Thymus (tissue), 11 donors: ENCODE measurements around the gene NKAIN2. TPM values are rescaled to one million over a fixed set of nuclear protein-coding genes. Genes with fewer than 3 reads are reported as not detected.

Experiments
- DNase-seq, 9 donors: peaks; one replicate each; pipeline ENCODE4 v3.0.0-alpha.2; 2013; ENCODE audit warnings: low spot score in 9 of 9, low read depth in 6 of 9, missing footprints in 1 of 9
- H3K27ac ChIP-seq, 2 donors: one replicate each; pipeline ENCODE4 v1.5.1; 2013; ENCODE audit warnings: control low read depth in 1 of 2, low read depth in 1 of 2, low read length in 1 of 2, mild to moderate bottlenecking in 1 of 2, moderate library complexity in 1 of 2
- H3K27me3 ChIP-seq, 2 donors: one replicate each; pipeline ENCODE4 v1.5.1; 2013; ENCODE audit warnings: low read length in 1 of 2; ENCODE audit not compliant: control insufficient read depth in 2 of 2, insufficient read depth in 1 of 2
- H3K36me3 ChIP-seq, 2 donors: one replicate each; pipeline ENCODE4 v1.5.1; 2013; ENCODE audit warnings: low read length in 1 of 2, mild to moderate bottlenecking in 1 of 2, moderate library complexity in 1 of 2; ENCODE audit not compliant: control insufficient read depth in 2 of 2, insufficient read depth in 2 of 2
- H3K4me1 ChIP-seq, 2 donors: one replicate each; pipeline ENCODE4 v1.5.1; 2013; ENCODE audit warnings: low read length in 2 of 2; ENCODE audit not compliant: control insufficient read depth in 2 of 2, insufficient read depth in 2 of 2
- H3K4me3 ChIP-seq, 2 donors: one replicate each; pipeline ENCODE4 v1.5.1; 2013; ENCODE audit warnings: low read length in 2 of 2, control low read depth in 1 of 2, mild to moderate bottlenecking in 1 of 2
- H3K9me3 ChIP-seq, 2 donors: one replicate each; pipeline ENCODE4 v1.5.1; 2013; ENCODE audit warnings: low read length in 1 of 2, mild to moderate bottlenecking in 1 of 2; ENCODE audit not compliant: control insufficient read depth in 2 of 2, insufficient read depth in 1 of 2
- WGBS: extraction: QIAGEN DNeasy Blood & Tissue Kit; methylation state at CpG from one replicate; pipeline ENCODE4 v1.1.7; 2013; 5-methylcytosine and 5-hydroxymethylcytosine counted together
- polyA plus RNA-seq: library from polyadenylated mRNA; stranded (reverse); fragments of 200-250 nt; gene quantifications from one replicate; pipeline ENCODE4 v1.2.3, GENCODE V29; 2013
- total RNA-seq: library from RNA; stranded (reverse); fragments of 120-200 nt; gene quantifications from one replicate; pipeline ENCODE4 v1.2.4, GENCODE V29; 2013
- donor health status: healthy.

The NKAIN2 gene
- total and polyA plus RNA-seq, 2 donors: 1.2 to 2.4 TPM

- no peaks in the 10 kb centered on the region for H3K27me3 ChIP-seq
- WGBS: 81% methylated on average over 1 of the region's 1 CpG
- no peak overlapping the region for H3K27ac ChIP-seq
- H3K4me3 ChIP-seq: no peak overlapping the region
- peaks cover 0 to 7% of the 10 kb centered on the region in 2 donors for H3K9me3 ChIP-seq
- no peaks in the 10 kb centered on the region for H3K36me3 ChIP-seq
- no peak for DNase-seq
- no peaks in the 10 kb centered on the region for H3K4me1 ChIP-seq
Observed at GRCh38 chr6:124573953-124574352, 770.3 kb downstream of the NKAIN2 start.

- H3K36me3 ChIP-seq: no peaks in the 10 kb centered on the region
- 98% methylated on average over 2 of the region's 2 CpGs for WGBS
- no peaks in the 10 kb centered on the region for H3K4me1 ChIP-seq
- H3K4me3 ChIP-seq: no peak overlapping the region
- H3K9me3 ChIP-seq: no peaks in the 10 kb centered on the region
- H3K27ac ChIP-seq: no peak overlapping the region
- H3K27me3 ChIP-seq: no peaks in the 10 kb centered on the region
- no peak for DNase-seq
Observed at GRCh38 chr6:124577734-124578281, 774.1 kb downstream of the NKAIN2 start.

GRCh38 chr6:124590001-124590400 lies 786.3 kb downstream of the NKAIN2 start:
- DNase-seq: no peak
- no peaks in the 10 kb centered on the region for H3K4me1 ChIP-seq
- 46% methylated on average over 2 of the region's 2 CpGs for WGBS
- H3K27ac ChIP-seq: no peak overlapping the region
- no peaks in the 10 kb centered on the region for H3K27me3 ChIP-seq
- H3K4me3 ChIP-seq: no peak overlapping the region
- no peaks in the 10 kb centered on the region for H3K36me3 ChIP-seq
- H3K9me3 ChIP-seq: no peaks in the 10 kb centered on the region

- Histone ChIP-seq H3K36me3 (no peaks in the 10 kb centered on the region), H3K4me3 (no peak overlapping the region), H3K4me1 (no peaks in the 10 kb centered on the region), H3K27me3 (no peaks in the 10 kb centered on the region), H3K27ac (no peak overlapping the region), H3K9me3 (no peaks in the 10 kb centered on the region)
- no peak for DNase-seq
- WGBS: 90% methylated on average over 1 of the region's 1 CpG
Observed at GRCh38 chr6:124599656-124600055, 796.0 kb downstream of the NKAIN2 start.

- H3K27ac ChIP-seq: no peak overlapping the region
- no peaks in the 10 kb centered on the region for H3K36me3 ChIP-seq
- no peak overlapping the region for H3K4me3 ChIP-seq
- no peaks in the 10 kb centered on the region for H3K4me1 ChIP-seq
- H3K27me3 ChIP-seq: no peaks in the 10 kb centered on the region
- 63% methylated on average over 3 of the region's 3 CpGs for WGBS
- no peak for DNase-seq
- H3K9me3 ChIP-seq: no peaks in the 10 kb centered on the region
Observed at GRCh38 chr6:124604719-124605118, 801.1 kb downstream of the NKAIN2 start.

- Histone ChIP-seq H3K27me3 (no peaks in the 10 kb centered on the region), H3K27ac (no peak overlapping the region), H3K9me3 (no peaks in the 10 kb centered on the region), H3K4me1 (no peaks in the 10 kb centered on the region), H3K36me3 (no peaks in the 10 kb centered on the region), H3K4me3 (no peak overlapping the region)
- no peak for DNase-seq
Observed at GRCh38 chr6:124607119-124607627, 803.5 kb downstream of the NKAIN2 start.

- no peak overlapping the region for H3K4me3 ChIP-seq
- no peak overlapping the region for H3K27ac ChIP-seq
- H3K27me3 ChIP-seq: no peaks in the 10 kb centered on the region
- H3K4me1 ChIP-seq: no peaks in the 10 kb centered on the region
- H3K36me3 ChIP-seq: no peaks in the 10 kb centered on the region
- DNase-seq: no peak
- 95% methylated on average over 2 of the region's 2 CpGs for WGBS
- H3K9me3 ChIP-seq: no peaks in the 10 kb centered on the region
Observed at GRCh38 chr6:124613031-124613430, 809.4 kb downstream of the NKAIN2 start.

GRCh38 chr6:124622351-124622750 lies 818.7 kb downstream of the NKAIN2 start:
- H3K9me3 ChIP-seq: no peaks in the 10 kb centered on the region
- no peak for DNase-seq
- H3K27me3 ChIP-seq: no peaks in the 10 kb centered on the region
- WGBS: 95% methylated on average over 5 of the region's 5 CpGs
- no peaks in the 10 kb centered on the region for H3K4me1 ChIP-seq
- H3K36me3 ChIP-seq: no peaks in the 10 kb centered on the region
- H3K27ac ChIP-seq: no peak overlapping the region
- no peak overlapping the region for H3K4me3 ChIP-seq

- no peaks in the 10 kb centered on the region for H3K4me1 ChIP-seq
- no peaks in the 10 kb centered on the region for H3K36me3 ChIP-seq
- no peak for DNase-seq
- H3K27me3 ChIP-seq: no peaks in the 10 kb centered on the region
- no peak overlapping the region for H3K27ac ChIP-seq
- no peaks in the 10 kb centered on the region for H3K9me3 ChIP-seq
- no peak overlapping the region for H3K4me3 ChIP-seq
- 93% methylated on average over 3 of the region's 3 CpGs for WGBS
Observed at GRCh38 chr6:124633655-124634054, 830.0 kb downstream of the NKAIN2 start.
